Liver (tissue), 9 donors: ENCODE measurements around the gene OTOG. TPM values are rescaled to one million over a fixed set of nuclear protein-coding genes. Genes with fewer than 3 reads are reported as not detected.

Source experiments
- DNase-seq: peaks from one replicate; pipeline ENCODE4 v3.0.0-alpha.2; 2017; ENCODE audit warnings: low spot score
- H3K27ac ChIP-seq, 2 donors: one replicate each; pipeline ENCODE4 v1.7.0; 2013; ENCODE audit warnings: inconsistent platforms in 2 of 2, low read length in 2 of 2, control low read depth in 1 of 2, low read depth in 1 of 2, mild to moderate bottlenecking in 1 of 2
- H3K27me3 ChIP-seq, 4 donors: one replicate each; pipeline versions ENCODE4 v1.6.1 to v1.7.0; 2013; ENCODE audit warnings: low read length in 3 of 4, inconsistent platforms in 1 of 4, mild to moderate bottlenecking in 1 of 4, moderate library complexity in 1 of 4; ENCODE audit not compliant: control insufficient read depth in 4 of 4, insufficient read depth in 4 of 4
- H3K36me3 ChIP-seq, 4 donors: one replicate each; pipeline versions ENCODE4 v1.6.1 to v1.7.0; 2013; ENCODE audit warnings: low read length in 3 of 4, mild to moderate bottlenecking in 3 of 4, low read depth in 1 of 4, moderate library complexity in 1 of 4; ENCODE audit not compliant: control insufficient read depth in 4 of 4, insufficient read depth in 3 of 4
- H3K4me1 ChIP-seq, 4 donors: one replicate each; pipeline versions ENCODE4 v1.6.1 to v1.7.0; 2013; ENCODE audit warnings: low read length in 3 of 4, mild to moderate bottlenecking in 3 of 4, moderate library complexity in 1 of 4; ENCODE audit not compliant: control insufficient read depth in 4 of 4, insufficient read depth in 4 of 4
- H3K4me3 ChIP-seq, 3 donors: one replicate each; pipeline versions ENCODE4 v1.6.1 to v1.7.0; 2013; ENCODE audit warnings: low read length in 3 of 3, control low read depth in 1 of 3, low read depth in 1 of 3, mild to moderate bottlenecking in 1 of 3
- H3K9ac ChIP-seq, 2 donors: one replicate each; pipeline ENCODE4 v1.7.0; 2013; ENCODE audit warnings: low read length in 2 of 2, mild to moderate bottlenecking in 2 of 2, moderate library complexity in 2 of 2, control low read depth in 1 of 2, low read depth in 1 of 2
- H3K9me3 ChIP-seq, 4 donors: one replicate each; pipeline versions ENCODE4 v1.6.1 to v1.7.0; 2013; ENCODE audit warnings: low read length in 3 of 4; ENCODE audit not compliant: control insufficient read depth in 4 of 4
- EGR1 ChIP-seq, 2 donors: IDR thresholded peaks; 2 replicates each; pipeline ENCODE4 v1.6.1; 2016 to 2018; ENCODE audit warnings: antibody characterized with exemption in 2 of 2, low read depth in 2 of 2
- FOXA1 ChIP-seq: IDR thresholded peaks from 2 replicates; pipeline ENCODE4 v1.6.1; 2016; ENCODE audit warnings: antibody characterized with exemption
- FOXA2 ChIP-seq: IDR thresholded peaks from 2 replicates; pipeline ENCODE4 v1.6.1; 2016; ENCODE audit warnings: antibody characterized with exemption
- GABPA ChIP-seq, 2 donors: IDR thresholded peaks in 1 of 2; conservative IDR thresholded peaks in 1 of 2; 2 replicates each; pipeline ENCODE4 v1.6.1; 2016; ENCODE audit warnings: antibody characterized with exemption in 2 of 2, mild to moderate bottlenecking in 1 of 2, moderate library complexity in 1 of 2
- HNF4A ChIP-seq, 2 donors: conservative IDR thresholded peaks; 2 replicates each; pipeline ENCODE4 v1.6.1; 2016; ENCODE audit warnings: antibody characterized with exemption in 2 of 2, mild to moderate bottlenecking in 2 of 2
- HNF4G ChIP-seq: IDR thresholded peaks from 2 replicates; pipeline ENCODE4 v1.6.1; 2016; ENCODE audit warnings: antibody characterized with exemption
- JUND ChIP-seq, 2 donors: IDR thresholded peaks; 2 replicates each; pipeline ENCODE4 v1.6.1; 2016; ENCODE audit warnings: antibody characterized with exemption in 2 of 2
- NR2F2 ChIP-seq: IDR thresholded peaks from 2 replicates; pipeline ENCODE4 v1.6.1; 2016; ENCODE audit warnings: antibody characterized with exemption
- RAD21 ChIP-seq, 2 donors: IDR thresholded peaks; 2 replicates each; pipeline ENCODE4 v1.6.1; 2016; ENCODE audit warnings: antibody characterized with exemption in 2 of 2, mild to moderate bottlenecking in 2 of 2
- RXRA ChIP-seq, 2 donors: IDR thresholded peaks; 2 replicates each; pipeline ENCODE4 v1.6.1; 2017 to 2018; ENCODE audit warnings: antibody characterized with exemption in 2 of 2, mild to moderate bottlenecking in 1 of 2
- SP1 ChIP-seq: IDR thresholded peaks from 2 replicates; pipeline ENCODE4 v1.6.1; 2018; ENCODE audit warnings: antibody characterized with exemption, mild to moderate bottlenecking
- TAF1 ChIP-seq: conservative IDR thresholded peaks from 2 replicates; pipeline ENCODE4 v1.6.1; 2016; ENCODE audit warnings: antibody characterized with exemption, mild to moderate bottlenecking
- YY1 ChIP-seq: IDR thresholded peaks from 2 replicates; pipeline ENCODE4 v1.6.1; 2016; ENCODE audit warnings: antibody characterized with exemption, mild to moderate bottlenecking
- WGBS: extraction: QIAGEN DNeasy Blood & Tissue Kit; methylation state at CpG from one replicate; pipeline ENCODE4 v1.1.7; 2013; 5-methylcytosine and 5-hydroxymethylcytosine counted together
- polyA plus RNA-seq, 2 donors: library from polyadenylated mRNA; stranded (reverse) in 1 of 2; unstranded in 1 of 2; fragments of 200-250 nt in 1 of 2; fragments of >200 nt in 1 of 2; fragmentation: Nextera tagmentation in 1 of 2; extraction: Ambion mirVana in 1 of 2; gene quantifications; one replicate each; pipeline versions ENCODE4 v1.2.1 to v1.2.3, GENCODE V29; 2013 to 2015
- total RNA-seq, 2 donors: library from RNA; depleted of rRNA; stranded (reverse); fragments of >200 nt; gene quantifications; one replicate each; pipeline ENCODE4 v1.2.3, GENCODE V29; 2014
- TF ChIP-seq, protein P1 (sequence below): IDR thresholded peaks from 2 replicates; pipeline ENCODE4 v1.6.1; 2016; ENCODE audit warnings: antibody characterized with exemption
- TF ChIP-seq, protein P2 (sequence below): IDR thresholded peaks from 2 replicates; pipeline ENCODE4 v1.6.1; 2016; ENCODE audit warnings: antibody characterized with exemption, mild to moderate bottlenecking
- TF ChIP-seq, protein P3 (sequence below): IDR thresholded peaks from 2 replicates; pipeline ENCODE4 v1.6.1; 2016; ENCODE audit warnings: antibody characterized with exemption
- TF ChIP-seq, protein P4 (sequence below): IDR thresholded peaks from 2 replicates; pipeline ENCODE4 v1.6.1; 2016; ENCODE audit warnings: antibody characterized with exemption
- donor health status: healthy.
- donor health status: healthy.
- donor health status: healthy.
- donor health status: healthy.
- donor health status: healthy.

OTOG gene
- total and polyA plus RNA-seq, 4 donors = not detected

DNA sequence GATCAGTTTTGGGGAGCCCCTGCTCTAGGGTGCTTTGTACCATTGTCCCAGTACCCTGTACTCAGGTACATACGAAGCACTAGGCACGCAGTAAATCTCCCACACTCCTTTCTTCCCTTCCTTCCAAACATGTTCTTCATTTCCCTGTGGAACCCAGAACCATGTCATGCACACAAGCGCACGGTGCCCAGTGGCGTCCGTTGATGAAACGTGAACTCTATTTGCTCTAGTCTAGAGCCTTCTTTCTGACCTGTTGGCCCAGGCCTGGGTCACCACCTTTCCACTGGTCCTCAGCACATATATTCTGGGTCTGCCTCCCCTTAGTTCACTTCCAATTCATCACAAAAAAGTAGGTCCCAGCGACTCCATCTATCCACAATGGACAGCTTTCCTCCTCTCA is 9.8 kb upstream of the OTOG start:
- Histone ChIP-seq H3K27me3 (no peaks in the 10 kb centered on the region), H3K27ac (no peak overlapping the region), H3K36me3 (no peaks in the 10 kb centered on the region), H3K9me3 (no peaks in the 10 kb centered on the region), H3K9ac (no peak overlapping the region), H3K4me1 (no peaks in the 10 kb centered on the region), H3K4me3 (no peak overlapping the region)
- WGBS = 86% methylated on average over 8 of the region's 8 CpGs
- DNase-seq = no peak
- no peak for TF ChIP-seq GABPA (IDR thresholded peaks at IDR 0.05 in 1 of 2, conservative IDR thresholded peaks at IDR 0.05 in 1 of 2)
- no peak for TF ChIP-seq RAD21 (IDR thresholded peaks at IDR 0.05)
- TF ChIP-seq, protein P1, sequence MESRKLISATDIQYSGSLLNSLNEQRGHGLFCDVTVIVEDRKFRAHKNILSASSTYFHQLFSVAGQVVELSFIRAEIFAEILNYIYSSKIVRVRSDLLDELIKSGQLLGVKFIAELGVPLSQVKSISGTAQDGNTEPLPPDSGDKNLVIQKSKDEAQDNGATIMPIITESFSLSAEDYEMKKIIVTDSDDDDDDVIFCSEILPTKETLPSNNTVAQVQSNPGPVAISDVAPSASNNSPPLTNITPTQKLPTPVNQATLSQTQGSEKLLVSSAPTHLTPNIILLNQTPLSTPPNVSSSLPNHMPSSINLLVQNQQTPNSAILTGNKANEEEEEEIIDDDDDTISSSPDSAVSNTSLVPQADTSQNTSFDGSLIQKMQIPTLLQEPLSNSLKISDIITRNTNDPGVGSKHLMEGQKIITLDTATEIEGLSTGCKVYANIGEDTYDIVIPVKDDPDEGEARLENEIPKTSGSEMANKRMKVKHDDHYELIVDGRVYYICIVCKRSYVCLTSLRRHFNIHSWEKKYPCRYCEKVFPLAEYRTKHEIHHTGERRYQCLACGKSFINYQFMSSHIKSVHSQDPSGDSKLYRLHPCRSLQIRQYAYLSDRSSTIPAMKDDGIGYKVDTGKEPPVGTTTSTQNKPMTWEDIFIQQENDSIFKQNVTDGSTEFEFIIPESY = no peak
- no peak for TF ChIP-seq JUND (IDR thresholded peaks at IDR 0.05)
- TF ChIP-seq EGR1 (IDR thresholded peaks at IDR 0.05; ENCODE audit: low read depth in 2 of 2) = no peak
- TF ChIP-seq, protein P2, sequence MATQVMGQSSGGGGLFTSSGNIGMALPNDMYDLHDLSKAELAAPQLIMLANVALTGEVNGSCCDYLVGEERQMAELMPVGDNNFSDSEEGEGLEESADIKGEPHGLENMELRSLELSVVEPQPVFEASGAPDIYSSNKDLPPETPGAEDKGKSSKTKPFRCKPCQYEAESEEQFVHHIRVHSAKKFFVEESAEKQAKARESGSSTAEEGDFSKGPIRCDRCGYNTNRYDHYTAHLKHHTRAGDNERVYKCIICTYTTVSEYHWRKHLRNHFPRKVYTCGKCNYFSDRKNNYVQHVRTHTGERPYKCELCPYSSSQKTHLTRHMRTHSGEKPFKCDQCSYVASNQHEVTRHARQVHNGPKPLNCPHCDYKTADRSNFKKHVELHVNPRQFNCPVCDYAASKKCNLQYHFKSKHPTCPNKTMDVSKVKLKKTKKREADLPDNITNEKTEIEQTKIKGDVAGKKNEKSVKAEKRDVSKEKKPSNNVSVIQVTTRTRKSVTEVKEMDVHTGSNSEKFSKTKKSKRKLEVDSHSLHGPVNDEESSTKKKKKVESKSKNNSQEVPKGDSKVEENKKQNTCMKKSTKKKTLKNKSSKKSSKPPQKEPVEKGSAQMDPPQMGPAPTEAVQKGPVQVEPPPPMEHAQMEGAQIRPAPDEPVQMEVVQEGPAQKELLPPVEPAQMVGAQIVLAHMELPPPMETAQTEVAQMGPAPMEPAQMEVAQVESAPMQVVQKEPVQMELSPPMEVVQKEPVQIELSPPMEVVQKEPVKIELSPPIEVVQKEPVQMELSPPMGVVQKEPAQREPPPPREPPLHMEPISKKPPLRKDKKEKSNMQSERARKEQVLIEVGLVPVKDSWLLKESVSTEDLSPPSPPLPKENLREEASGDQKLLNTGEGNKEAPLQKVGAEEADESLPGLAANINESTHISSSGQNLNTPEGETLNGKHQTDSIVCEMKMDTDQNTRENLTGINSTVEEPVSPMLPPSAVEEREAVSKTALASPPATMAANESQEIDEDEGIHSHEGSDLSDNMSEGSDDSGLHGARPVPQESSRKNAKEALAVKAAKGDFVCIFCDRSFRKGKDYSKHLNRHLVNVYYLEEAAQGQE = no peak
- TF ChIP-seq HNF4A (conservative IDR thresholded peaks at IDR 0.05) = no peak
- TF ChIP-seq, protein P3, sequence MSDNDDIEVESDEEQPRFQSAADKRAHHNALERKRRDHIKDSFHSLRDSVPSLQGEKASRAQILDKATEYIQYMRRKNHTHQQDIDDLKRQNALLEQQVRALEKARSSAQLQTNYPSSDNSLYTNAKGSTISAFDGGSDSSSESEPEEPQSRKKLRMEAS = no peak
- no peak for TF ChIP-seq FOXA1
- no peak for TF ChIP-seq NR2F2
- no peak for TF ChIP-seq SP1
- TF ChIP-seq FOXA2 = no peak
- TF ChIP-seq, protein P4, sequence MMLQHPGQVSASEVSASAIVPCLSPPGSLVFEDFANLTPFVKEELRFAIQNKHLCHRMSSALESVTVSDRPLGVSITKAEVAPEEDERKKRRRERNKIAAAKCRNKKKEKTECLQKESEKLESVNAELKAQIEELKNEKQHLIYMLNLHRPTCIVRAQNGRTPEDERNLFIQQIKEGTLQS = no peak
- TF ChIP-seq TAF1 = no peak

DNA sequence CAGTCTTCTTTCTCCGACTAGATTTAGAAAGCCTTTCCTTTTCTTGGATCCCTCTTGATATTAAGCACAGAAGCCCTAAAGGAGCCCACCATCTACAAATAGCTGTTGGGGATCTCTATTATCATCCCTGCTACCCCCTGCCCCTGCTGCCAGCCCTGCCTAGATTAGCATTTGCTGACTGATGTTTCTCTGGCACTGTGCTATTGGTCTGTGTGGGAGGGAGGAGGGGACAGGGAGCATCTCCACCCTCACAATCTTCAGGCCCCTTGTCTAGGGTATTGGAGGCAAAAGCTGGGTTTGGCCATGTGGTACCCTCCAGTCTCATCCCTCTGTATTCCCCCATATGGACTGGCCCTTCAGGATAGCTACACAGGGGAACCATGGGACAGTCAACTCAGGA is 9.0 kb upstream of the OTOG start:
- no peak overlapping the region for H3K27ac ChIP-seq
- TF ChIP-seq YY1 (no peak), HNF4A (conservative IDR thresholded peaks at IDR 0.05) (no peak), RXRA (IDR thresholded peaks at IDR 0.05) (no peak), EGR1 (IDR thresholded peaks at IDR 0.05; ENCODE audit: low read depth in 2 of 2) (no peak), FOXA1 (no peak), HNF4G (no peak), GABPA (IDR thresholded peaks at IDR 0.05 in 1 of 2, conservative IDR thresholded peaks at IDR 0.05 in 1 of 2) (no peak)
- TF ChIP-seq, protein P3 = no peak
- TF ChIP-seq, protein P2 = no peak
- TF ChIP-seq, protein P4 = no peak
- no peak overlapping the region for H3K4me3 ChIP-seq
- no peaks in the 10 kb centered on the region for H3K27me3 ChIP-seq
- no peaks in the 10 kb centered on the region for H3K36me3 ChIP-seq
- H3K4me1 ChIP-seq = no peaks in the 10 kb centered on the region
- no peak for DNase-seq
- H3K9me3 ChIP-seq = no peaks in the 10 kb centered on the region
- H3K9ac ChIP-seq = no peak overlapping the region
- 96% methylated on average over 1 of the region's 1 CpG for WGBS
